HG03442 (cell line): Measurements from ENCODE around the gene NFAT5.

Experiments
- ATAC-seq: cut with Tn5 transposase; IDR thresholded peaks from one replicate; pipeline ENCODE4 v1.9.1; 2021; ENCODE audit warnings: mild to moderate bottlenecking, moderate library complexity; ENCODE audit not compliant: unreplicated experiment

Gene NFAT5

GRCh38 chr16:69701452-69701851, 135.7 kb downstream of the NFAT5 start:
- ATAC-seq = no peak

GRCh38 chr16:69701866-69702265, 136.1 kb downstream of the NFAT5 start:
- ATAC-seq = no peak

GRCh38 chr16:69703638-69704037, 137.9 kb downstream of the NFAT5 start:
- ATAC-seq = no peak

GRCh38 chr16:69706256-69706974, 140.6 kb downstream of the NFAT5 start:
- ATAC-seq = no peak

GRCh38 chr16:69706975-69707340, 141.2 kb downstream of the NFAT5 start:
- no peak for ATAC-seq

- no peak for ATAC-seq
Observed at GRCh38 chr16:69707920-69708683, 142.3 kb downstream of the NFAT5 start.

GRCh38 chr16:69709456-69710084, 143.8 kb downstream of the NFAT5 start:
- ATAC-seq = no peak

GRCh38 chr16:69711115-69711740, 145.5 kb downstream of the NFAT5 start:
- no peak for ATAC-seq

GRCh38 chr16:69712277-69712676, 146.5 kb downstream of the NFAT5 start:
- no peak for ATAC-seq

GRCh38 chr16:69712914-69713581, 147.3 kb downstream of the NFAT5 start:
- ATAC-seq = no peak

- ATAC-seq = no peak
Observed at GRCh38 chr16:69717066-69717465, 151.3 kb downstream of the NFAT5 start.

- no peak for ATAC-seq
Observed at GRCh38 chr16:69718111-69718764, 152.5 kb downstream of the NFAT5 start.

- ATAC-seq = no peak
Observed at GRCh38 chr16:69720822-69721430, 155.2 kb downstream of the NFAT5 start.

- no peak for ATAC-seq
Observed at GRCh38 chr16:69721441-69721957, 155.7 kb downstream of the NFAT5 start.

GRCh38 chr16:69724414-69724873, 158.7 kb downstream of the NFAT5 start:
- ATAC-seq = no peak

- no peak for ATAC-seq
Observed at GRCh38 chr16:69724981-69725479, 159.3 kb downstream of the NFAT5 start.

- ATAC-seq = no peak
Observed at GRCh38 chr16:69725480-69726312, 159.9 kb downstream of the NFAT5 start.

GRCh38 chr16:69726313-69727060, 160.7 kb downstream of the NFAT5 start, which contains the start of gene NQO1:
NQO1 (minus strand) TSS chr16:69726560; CDS start chr16:69726439, 121 bp downstream.
- ATAC-seq = peak; percentile 93
